HL-60 (cell line): ENCODE data around the gene FSTL5.

Experiments used
- DNase-seq, 2 experiments: peaks; one replicate each; pipeline ENCODE4 v3.0.0-alpha.2; 2010 to 2020; ENCODE audit warnings: low read depth in 1 of 2, low spot score in 1 of 2
- H3K27ac ChIP-seq: fragments of 250-450 bp; sonication (Bioruptor Pico); replicated peaks from 2 replicates; pipeline ENCODE4 v1.5.1; 2020; ENCODE audit warnings: mild to moderate bottlenecking, moderate library complexity
- H3K27me3 ChIP-seq: fragments of 250-450 bp; sonication (Bioruptor Pico); 2 replicates; pipeline ENCODE4 v1.5.1; 2021; ENCODE audit warnings: mild to moderate bottlenecking, moderate library complexity; ENCODE audit not compliant: insufficient read depth, poor library complexity, severe bottlenecking
- H3K4me3 ChIP-seq: replicated peaks from 2 replicates; pipeline ENCODE4 v1.5.1; 2011; ENCODE audit warnings: mild to moderate bottlenecking, control low read depth, low read length; ENCODE audit not compliant: insufficient read depth
- CTCF ChIP-seq: IDR thresholded peaks from one replicate; pipeline ENCODE4 v1.5.1; 2011; ENCODE audit warnings: low read length, control low read depth, inconsistent platforms; ENCODE audit not compliant: insufficient read depth
- GABPA ChIP-seq: IDR thresholded peaks from 2 replicates; pipeline ENCODE4 v1.6.1; 2012; ENCODE audit warnings: low read depth
- POLR2AphosphoS5 ChIP-seq: IDR thresholded peaks from 2 replicates; pipeline ENCODE4 v1.6.1; 2012; ENCODE audit warnings: low read depth
- REST ChIP-seq: IDR thresholded peaks from 2 replicates; pipeline ENCODE4 v1.6.1; 2012; ENCODE audit warnings: low read depth; ENCODE audit not compliant: insufficient replicate concordance
- SPI1 ChIP-seq: IDR thresholded peaks from 2 replicates; pipeline ENCODE4 v1.6.1; 2012; ENCODE audit warnings: low read depth, mild to moderate bottlenecking, borderline replicate concordance

Gene FSTL5

GRCh38 chr4:161714022-161714751, 449.6 kb downstream of the FSTL5 start:
- TF ChIP-seq SPI1 (no peak), POLR2AphosphoS5 (no peak), REST (no peak), GABPA (no peak), CTCF (no peak)
- no peak for DNase-seq
- no peaks in the 10 kb centered on the region for H3K27me3 ChIP-seq
- H3K4me3 ChIP-seq = no peak overlapping the region
- no peak overlapping the region for H3K27ac ChIP-seq

- no peaks in the 10 kb centered on the region for H3K27me3 ChIP-seq
- H3K4me3 ChIP-seq = no peak overlapping the region
- TF ChIP-seq GABPA (no peak), REST (no peak), SPI1 (no peak), CTCF (no peak), POLR2AphosphoS5 (no peak)
- no peak for DNase-seq
- no peak overlapping the region for H3K27ac ChIP-seq
Measured at GRCh38 chr4:161704653-161705052, 459.1 kb downstream of the FSTL5 start.

- Histone ChIP-seq H3K27me3 (no peaks in the 10 kb centered on the region), H3K4me3 (no peak overlapping the region), H3K27ac (no peak overlapping the region)
- TF ChIP-seq CTCF = no peak
- no peak for TF ChIP-seq SPI1
- no peak for TF ChIP-seq REST
- no peak for TF ChIP-seq POLR2AphosphoS5
- TF ChIP-seq GABPA = no peak
- DNase-seq = no peak
Measured at GRCh38 chr4:161704040-161704439, 459.8 kb downstream of the FSTL5 start.
